GM19023 (cell line): Measurements from ENCODE around the gene ENHO.
A peak's percentile ranks its signal among the peaks of the same experiment; 100 is the strongest.

Source experiments
- ATAC-seq: cut with Tn5 transposase; IDR thresholded peaks from one replicate; pipeline ENCODE4 v1.9.1; 2021; ENCODE audit warnings: mild to moderate bottlenecking, moderate library complexity; ENCODE audit not compliant: unreplicated experiment

The ENHO gene

GRCh38 chr9:34522971-34523797 is at the start of gene ENHO:
TSS of gene ENHO (minus strand) at chr9:34522990. CDS start at chr9:34521695, 1,295 bp downstream.
- ATAC-seq = peak; percentile 81

- ATAC-seq = no peak
These were observed 49.3 kb upstream of the ENHO start for GRCh38 chr9:34572092-34572491.

GRCh38 chr9:34571481-34571810 is 48.7 kb upstream of the ENHO start:
- ATAC-seq = no peak

GRCh38 chr9:34570809-34571480 is 48.2 kb upstream of the ENHO start:
- ATAC-seq = no peak

GRCh38 chr9:34570376-34570775 is 47.6 kb upstream of the ENHO start:
- ATAC-seq = no peak

GRCh38 chr9:34568774-34569173 is 46.0 kb upstream of the ENHO start:
- ATAC-seq = no peak

GRCh38 chr9:34568133-34568532 is 45.3 kb upstream of the ENHO start:
- no peak for ATAC-seq

- ATAC-seq = no peak
These were observed 44.2 kb upstream of the ENHO start for GRCh38 chr9:34566972-34567371.

GRCh38 chr9:34566322-34566721 is 43.5 kb upstream of the ENHO start:
- no peak for ATAC-seq

GRCh38 chr9:34565856-34566255 is 43.1 kb upstream of the ENHO start:
- no peak for ATAC-seq

GRCh38 chr9:34564617-34565016 is 41.8 kb upstream of the ENHO start:
- ATAC-seq = no peak

- ATAC-seq = no peak
These were observed 40.5 kb upstream of the ENHO start for GRCh38 chr9:34563262-34563661.

- ATAC-seq = no peak
These were observed 39.5 kb upstream of the ENHO start for GRCh38 chr9:34562135-34562745.

GRCh38 chr9:34560599-34561214 is 37.9 kb upstream of the ENHO start:
- ATAC-seq = no peak

GRCh38 chr9:34559624-34560455 is 37.0 kb upstream of the ENHO start:
- ATAC-seq = no peak

GRCh38 chr9:34558919-34559623 is 36.3 kb upstream of the ENHO start:
- ATAC-seq = no peak

- no peak for ATAC-seq
These were observed 35.6 kb upstream of the ENHO start for GRCh38 chr9:34558364-34558763.

GRCh38 chr9:34557426-34558321 is 34.9 kb upstream of the ENHO start:
- no peak for ATAC-seq

GRCh38 chr9:34556949-34557348 is 34.2 kb upstream of the ENHO start:
- no peak for ATAC-seq
